HL-60 (cell line): Measurements from ENCODE around the gene FNIP1.

Experiments
- POLR2AphosphoS5 ChIP-seq: IDR thresholded peaks from 2 replicates; pipeline ENCODE4 v1.6.1; 2012; ENCODE audit warnings: low read depth
- SPI1 ChIP-seq: IDR thresholded peaks from 2 replicates; pipeline ENCODE4 v1.6.1; 2012; ENCODE audit warnings: low read depth, mild to moderate bottlenecking, borderline replicate concordance
- TF ChIP-seq, protein P1 (sequence below): IDR thresholded peaks from one replicate; pipeline ENCODE4 v1.5.1; 2011; ENCODE audit warnings: low read length, control low read depth, inconsistent platforms; ENCODE audit not compliant: insufficient read depth

DNA sequence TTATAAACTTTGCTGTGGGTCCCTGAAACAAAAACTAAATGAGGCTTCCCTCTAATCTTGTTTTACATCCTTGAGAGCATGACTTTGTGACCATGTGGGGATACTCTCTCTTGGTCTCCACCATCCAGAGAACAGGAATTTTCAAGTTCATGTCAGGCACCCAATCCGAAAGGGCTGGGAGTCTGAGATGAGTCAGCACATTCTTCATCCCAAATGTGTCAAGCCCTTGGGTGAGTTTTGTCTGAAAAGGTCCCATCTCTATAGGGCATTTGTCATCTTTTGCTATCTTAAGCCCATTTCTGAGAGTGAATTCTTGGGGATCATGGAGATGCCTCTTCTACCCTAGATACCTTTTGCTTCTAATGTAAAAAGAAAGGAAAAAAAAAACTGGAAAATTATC, 134.9 kb downstream of the FNIP1 start:
- TF ChIP-seq POLR2AphosphoS5 (no peak), SPI1 (no peak)
- TF ChIP-seq, protein P1, sequence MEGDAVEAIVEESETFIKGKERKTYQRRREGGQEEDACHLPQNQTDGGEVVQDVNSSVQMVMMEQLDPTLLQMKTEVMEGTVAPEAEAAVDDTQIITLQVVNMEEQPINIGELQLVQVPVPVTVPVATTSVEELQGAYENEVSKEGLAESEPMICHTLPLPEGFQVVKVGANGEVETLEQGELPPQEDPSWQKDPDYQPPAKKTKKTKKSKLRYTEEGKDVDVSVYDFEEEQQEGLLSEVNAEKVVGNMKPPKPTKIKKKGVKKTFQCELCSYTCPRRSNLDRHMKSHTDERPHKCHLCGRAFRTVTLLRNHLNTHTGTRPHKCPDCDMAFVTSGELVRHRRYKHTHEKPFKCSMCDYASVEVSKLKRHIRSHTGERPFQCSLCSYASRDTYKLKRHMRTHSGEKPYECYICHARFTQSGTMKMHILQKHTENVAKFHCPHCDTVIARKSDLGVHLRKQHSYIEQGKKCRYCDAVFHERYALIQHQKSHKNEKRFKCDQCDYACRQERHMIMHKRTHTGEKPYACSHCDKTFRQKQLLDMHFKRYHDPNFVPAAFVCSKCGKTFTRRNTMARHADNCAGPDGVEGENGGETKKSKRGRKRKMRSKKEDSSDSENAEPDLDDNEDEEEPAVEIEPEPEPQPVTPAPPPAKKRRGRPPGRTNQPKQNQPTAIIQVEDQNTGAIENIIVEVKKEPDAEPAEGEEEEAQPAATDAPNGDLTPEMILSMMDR: no peak
